CD8-positive, alpha-beta memory T cell (primary cell): Measurements from ENCODE around the gene GPATCH8. TPM values are rescaled to one million over a fixed set of nuclear protein-coding genes. Genes with fewer than 3 reads are reported as not detected.

Experiments
- CTCF ChIA-PET: fragments of 350-600 bp; sonication (Branson Sonifier 250); formaldehyde crosslinking; loops from one replicate; lab custom pipeline; 2021; ENCODE audit warnings: antibody characterized with exemption; lab: Charles Lee
- POLR2A ChIA-PET: fragments of 350-600 bp; sonication (Branson Sonifier 250); formaldehyde crosslinking; loops from one replicate; lab custom pipeline; 2021; ENCODE audit warnings: antibody characterized with exemption; lab: Charles Lee
- DNase-seq, 5 donors: peaks; one replicate each; pipeline versions ENCODE4 v3.0.0 to v3.0.0-alpha.2; 2020 to 2022; ENCODE audit warnings: mixed read lengths in 1 of 5
- H3K27ac ChIP-seq: one replicate; pipeline ENCODE4 v1.7.0; 2013; ENCODE audit warnings: low read depth, mild to moderate bottlenecking, low read length, moderate library complexity
- H3K27me3 ChIP-seq: 2 replicates; pipeline ENCODE4 v1.7.0; 2013; ENCODE audit warnings: low read length, mild to moderate bottlenecking; ENCODE audit not compliant: insufficient read depth, poor library complexity, severe bottlenecking
- H3K36me3 ChIP-seq: 2 replicates; pipeline ENCODE4 v1.7.0; 2013; ENCODE audit warnings: mild to moderate bottlenecking, low read length, moderate library complexity; ENCODE audit not compliant: insufficient read depth
- H3K4me1 ChIP-seq: 2 replicates; pipeline ENCODE4 v1.7.0; 2013; ENCODE audit warnings: mild to moderate bottlenecking, low read length, moderate library complexity; ENCODE audit not compliant: insufficient read depth
- H3K4me3 ChIP-seq: 2 replicates; pipeline ENCODE4 v1.7.0; 2013; ENCODE audit warnings: mild to moderate bottlenecking, low read length
- H3K9me3 ChIP-seq: 2 replicates; pipeline ENCODE4 v1.7.0; 2013; ENCODE audit warnings: mild to moderate bottlenecking, low read length
- H3K27ac Mint-ChIP-seq, 8 donors: one replicate each; pipeline ENCODE4 v1.8.0; 2020 to 2021; ENCODE audit warnings: mixed read lengths in 8 of 8, mild to moderate bottlenecking in 6 of 8, inconsistent platforms in 3 of 8, moderate library complexity in 3 of 8
- H3K27me3 Mint-ChIP-seq, 2 donors: one replicate each; pipeline ENCODE4 v1.8.0; 2020 to 2021; ENCODE audit warnings: mixed read lengths in 2 of 2, mild to moderate bottlenecking in 1 of 2, moderate library complexity in 1 of 2
- H3K36me3 Mint-ChIP-seq, 3 donors: one replicate each; pipeline ENCODE4 v1.8.0; 2020 to 2021; ENCODE audit warnings: mixed read lengths in 3 of 3, inconsistent platforms in 1 of 3, mild to moderate bottlenecking in 1 of 3
- H3K4me1 Mint-ChIP-seq, 3 donors: one replicate each; pipeline ENCODE4 v1.8.0; 2020 to 2021; ENCODE audit warnings: mixed read lengths in 3 of 3, inconsistent platforms in 1 of 3, mild to moderate bottlenecking in 1 of 3
- H3K4me3 Mint-ChIP-seq, 7 donors: one replicate each; pipeline ENCODE4 v1.8.0; 2020 to 2021; ENCODE audit warnings: mixed read lengths in 7 of 7, mild to moderate bottlenecking in 6 of 7, moderate library complexity in 4 of 7, inconsistent platforms in 2 of 7
- H3K9me3 Mint-ChIP-seq, 5 donors: one replicate each; pipeline ENCODE4 v1.8.0; 2020 to 2022; ENCODE audit warnings: mixed read lengths in 5 of 5, mild to moderate bottlenecking in 3 of 5, moderate library complexity in 2 of 5, inconsistent platforms in 1 of 5
- polyA plus RNA-seq: library from polyadenylated mRNA; unstranded; fragments of 300-500 nt; fragmentation: Illumina TruSeq; gene quantifications from one replicate; pipeline ENCODE4 v1.2.3, GENCODE V29; 2021
- total RNA-seq, 2 experiments: library from RNA; stranded (reverse); gene quantifications; one replicate each; pipeline ENCODE4 v1.2.3, GENCODE V29; 2021

Gene GPATCH8
- total and polyA plus RNA-seq, 3 experiments from 2014 or later: 41.6 to 73.3 (median 43.3) TPM

DNA sequence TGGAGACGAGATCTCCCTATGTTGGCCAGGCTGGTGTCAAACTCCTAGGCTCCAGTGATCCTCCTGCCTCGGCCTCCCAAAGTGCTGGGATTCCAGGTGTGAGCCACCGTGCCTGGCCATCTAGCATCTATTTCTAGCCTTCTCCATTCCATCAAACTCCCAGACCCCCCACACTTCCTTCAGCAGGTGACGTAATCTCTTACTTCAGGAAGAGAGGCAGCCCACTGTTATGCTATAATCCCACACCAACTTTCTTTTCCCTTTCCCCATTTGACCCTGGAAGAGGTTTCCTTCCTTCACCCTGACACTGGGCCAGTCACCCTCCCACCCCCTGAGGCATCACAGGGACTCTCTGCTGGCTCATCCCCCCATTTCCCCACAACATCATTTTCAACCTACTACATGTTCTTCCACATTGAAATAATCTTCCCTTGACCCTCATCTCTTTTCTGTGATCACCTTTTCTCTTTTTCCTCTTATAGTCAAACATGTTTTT is 121.3 kb downstream of the GPATCH8 start:
- Mint-ChIP-seq H3K4me3 (no peak overlapping the region), H3K27ac (no peak overlapping the region), H3K9me3 (no peaks in the 10 kb centered on the region), H3K4me1 (peaks cover 9 to 22% (median 15%) of the 10 kb centered on the region in 3 donors), H3K36me3 (no peaks in the 10 kb centered on the region), H3K27me3 (peaks cover 15 to 44% of the 10 kb centered on the region in 2 donors)
- no peaks in the 10 kb centered on the region for H3K36me3 ChIP-seq
- H3K9me3 ChIP-seq: no peaks in the 10 kb centered on the region
- peaks cover 8% of the 10 kb centered on the region for H3K27me3 ChIP-seq
- ChIA-PET POLR2A (no interaction called here), CTCF (interaction anchor here (0.6 kb wide), 1 partner anchor 12 kb away, joined by 3 read pairs; no protein-coding TSS in a partner anchor)
- no peak for DNase-seq
- peaks cover 10% of the 10 kb centered on the region for H3K4me1 ChIP-seq
- no peak overlapping the region for H3K4me3 ChIP-seq
- H3K27ac ChIP-seq: no peak overlapping the region

DNA sequence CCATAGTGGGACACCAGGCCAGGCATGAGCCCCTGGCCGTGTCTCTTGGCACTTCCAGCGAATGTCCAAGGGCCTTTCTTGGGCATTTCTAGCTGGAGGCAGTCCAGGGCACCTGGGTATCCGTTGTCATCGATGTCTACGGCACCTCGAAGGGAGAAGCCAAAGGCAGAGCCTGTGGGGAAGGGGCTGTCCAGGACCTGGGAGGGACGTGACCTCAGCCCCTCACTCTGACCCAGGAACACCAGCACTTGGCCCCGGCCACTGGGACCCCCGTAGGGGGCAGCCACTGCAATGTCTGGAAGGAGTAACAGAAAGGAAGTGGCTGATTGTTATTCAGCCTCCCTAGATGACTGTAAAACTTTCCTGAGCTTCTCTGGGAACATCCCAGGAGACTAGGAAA is 122.4 kb downstream of the GPATCH8 start:
- Mint-ChIP-seq H3K27ac (no peak overlapping the region), H3K4me1 (peaks cover 3 to 14% (median 9%) of the 10 kb centered on the region in 3 donors), H3K27me3 (peaks cover 11 to 45% of the 10 kb centered on the region in 2 donors), H3K9me3 (no peaks in the 10 kb centered on the region), H3K36me3 (no peaks in the 10 kb centered on the region), H3K4me3 (no peak overlapping the region)
- no peak for DNase-seq
- CTCF ChIA-PET: no interaction called here
- Histone ChIP-seq H3K9me3 (no peaks in the 10 kb centered on the region), H3K4me1 (peaks cover 3% of the 10 kb centered on the region), H3K4me3 (no peak overlapping the region), H3K27me3 (peaks cover 3% of the 10 kb centered on the region), H3K36me3 (no peaks in the 10 kb centered on the region), H3K27ac (no peak overlapping the region)
- POLR2A ChIA-PET: no interaction called here

DNA sequence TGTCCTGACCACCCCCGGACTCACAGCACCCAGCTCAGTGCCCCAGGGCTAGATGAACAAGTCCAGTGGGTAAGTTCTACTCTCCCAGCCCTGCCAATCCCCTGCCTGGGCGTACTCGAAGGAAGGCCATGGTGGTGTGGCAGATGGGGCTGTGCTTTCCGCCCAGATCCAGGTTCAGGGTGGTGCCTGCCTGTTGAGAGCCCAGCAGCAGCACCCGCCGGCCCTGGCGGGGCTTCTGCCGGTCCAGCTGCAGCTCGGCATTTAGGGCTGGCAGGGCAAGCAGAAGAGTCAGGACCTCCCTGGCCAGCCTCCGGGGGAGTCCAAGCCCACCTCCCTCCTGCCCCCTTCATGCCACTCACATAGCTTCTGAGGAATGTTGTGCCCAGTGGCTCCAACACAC is 123.3 kb downstream of the GPATCH8 start:
- Mint-ChIP-seq H3K36me3 (no peaks in the 10 kb centered on the region), H3K4me1 (peaks cover 3 to 12% (median 7%) of the 10 kb centered on the region in 3 donors)
- POLR2A ChIA-PET: no interaction called here

DNA sequence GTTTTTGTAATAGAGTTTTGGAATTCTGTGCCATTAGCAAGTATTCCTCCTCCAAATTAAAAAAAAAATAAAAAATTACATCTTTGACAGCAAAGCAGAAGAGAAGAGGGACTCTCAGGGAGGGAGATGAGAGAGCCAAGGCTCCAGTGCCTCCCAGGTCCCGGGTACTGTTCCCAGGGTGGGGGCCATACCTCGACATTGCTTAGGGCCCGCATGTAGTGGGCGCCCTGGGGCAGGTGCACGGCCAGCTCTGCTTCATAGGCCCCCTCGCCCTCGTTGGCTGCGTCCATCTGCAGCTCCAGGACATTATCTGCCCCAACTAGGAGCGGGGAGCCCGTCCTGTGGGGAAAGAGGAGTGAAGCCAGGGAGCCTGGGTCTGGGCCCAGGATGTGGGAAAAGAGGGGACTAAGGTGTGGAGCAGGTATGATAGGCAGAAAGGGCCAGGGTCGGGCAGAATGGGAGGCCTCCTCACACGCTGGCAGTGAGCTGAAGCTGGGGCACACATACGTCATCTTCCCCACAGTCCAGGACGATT is 125.0 kb downstream of the GPATCH8 start:
- no peaks in the 10 kb centered on the region for H3K27me3 ChIP-seq
- H3K36me3 ChIP-seq: no peaks in the 10 kb centered on the region
- ChIA-PET POLR2A (no interaction called here), CTCF (no interaction called here)
- DNase-seq: no peak
- H3K4me3 ChIP-seq: no peak overlapping the region
- H3K27ac Mint-ChIP-seq: no peak overlapping the region
- no peaks in the 10 kb centered on the region for H3K36me3 Mint-ChIP-seq
- H3K9me3 Mint-ChIP-seq: no peaks in the 10 kb centered on the region
- no peak overlapping the region for H3K4me3 Mint-ChIP-seq
- no peaks in the 10 kb centered on the region for H3K9me3 ChIP-seq
- no peak overlapping the region for H3K27ac ChIP-seq
- peaks cover 0 to 4% (median 0%) of the 10 kb centered on the region in 3 donors for H3K4me1 Mint-ChIP-seq
- H3K4me1 ChIP-seq: no peaks in the 10 kb centered on the region
- peaks cover 6 to 37% of the 10 kb centered on the region in 2 donors for H3K27me3 Mint-ChIP-seq

More for the DNA sequence above, 123.3 kb downstream of the GPATCH8 start:
- Mint-ChIP-seq H3K4me3 (no peak overlapping the region), H3K27ac (no peak overlapping the region), H3K9me3 (no peaks in the 10 kb centered on the region), H3K27me3 (peaks cover 12 to 44% of the 10 kb centered on the region in 2 donors)
- H3K4me1 ChIP-seq: no peaks in the 10 kb centered on the region
- no peak for DNase-seq
- H3K27me3 ChIP-seq: no peaks in the 10 kb centered on the region
- CTCF ChIA-PET: no interaction called here
- no peak overlapping the region for H3K4me3 ChIP-seq
- H3K27ac ChIP-seq: no peak overlapping the region
- no peaks in the 10 kb centered on the region for H3K36me3 ChIP-seq
- no peaks in the 10 kb centered on the region for H3K9me3 ChIP-seq

DNA sequence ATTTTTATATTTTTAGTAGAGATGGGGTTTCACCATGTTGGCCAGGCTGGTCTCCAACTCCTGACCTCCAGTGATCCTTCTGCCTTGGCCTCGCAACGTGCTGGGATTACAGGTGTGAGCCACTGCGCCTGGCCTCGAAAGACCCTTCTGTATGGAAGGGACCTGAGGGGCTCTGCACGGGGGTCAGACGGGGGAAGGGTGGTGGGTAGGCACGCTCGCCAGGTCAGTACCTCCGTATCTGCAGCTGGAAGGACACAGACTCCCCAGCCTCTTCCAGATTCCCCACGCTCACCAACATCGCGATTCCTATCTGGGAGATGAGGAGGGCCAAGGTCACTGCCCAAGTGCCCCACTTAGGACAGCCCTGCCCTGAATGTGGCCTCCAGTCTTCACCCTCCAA is 126.4 kb downstream of the GPATCH8 start:
- H3K4me1 ChIP-seq: no peaks in the 10 kb centered on the region

DNA sequence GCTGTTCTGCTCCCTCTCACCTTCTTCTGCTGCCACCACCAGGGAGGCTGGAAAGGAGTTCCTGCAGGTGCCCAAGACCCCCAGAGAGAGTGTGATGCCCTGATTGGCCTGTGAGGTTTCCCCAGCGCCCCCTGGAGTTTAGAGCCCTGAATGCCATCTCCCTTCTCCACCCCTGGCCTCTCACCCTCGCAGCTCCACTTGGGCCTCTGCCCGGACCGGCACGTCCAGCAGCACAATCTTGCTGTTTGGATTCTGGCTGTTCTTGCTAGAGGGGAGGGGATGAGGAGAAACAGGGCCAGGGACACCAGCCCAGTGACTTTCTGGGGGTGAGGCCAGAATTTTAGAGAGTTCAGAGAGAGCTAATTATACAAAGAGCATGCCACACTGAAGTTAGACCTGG is 127.1 kb downstream of the GPATCH8 start:
- no peak overlapping the region for H3K27ac Mint-ChIP-seq
- ChIA-PET POLR2A (no interaction called here), CTCF (no interaction called here)
- peaks cover 0 to 4% (median 0%) of the 10 kb centered on the region in 3 donors for H3K4me1 Mint-ChIP-seq
- Histone ChIP-seq H3K36me3 (no peaks in the 10 kb centered on the region), H3K27ac (no peak overlapping the region), H3K27me3 (no peaks in the 10 kb centered on the region), H3K9me3 (no peaks in the 10 kb centered on the region), H3K4me3 (no peak overlapping the region), H3K4me1 (no peaks in the 10 kb centered on the region)
- DNase-seq: no peak
- no peak overlapping the region for H3K4me3 Mint-ChIP-seq
- H3K9me3 Mint-ChIP-seq: no peaks in the 10 kb centered on the region
- no peaks in the 10 kb centered on the region for H3K36me3 Mint-ChIP-seq
- H3K27me3 Mint-ChIP-seq: peaks cover 6 to 35% of the 10 kb centered on the region in 2 donors

More for the DNA sequence above, 126.4 kb downstream of the GPATCH8 start:
- DNase-seq: no peak
- Histone ChIP-seq H3K27me3 (no peaks in the 10 kb centered on the region), H3K9me3 (no peaks in the 10 kb centered on the region), H3K27ac (no peak overlapping the region), H3K4me3 (no peak overlapping the region), H3K36me3 (no peaks in the 10 kb centered on the region)
- POLR2A ChIA-PET: no interaction called here
- H3K4me3 Mint-ChIP-seq: no peak overlapping the region
- H3K36me3 Mint-ChIP-seq: no peaks in the 10 kb centered on the region
- H3K27me3 Mint-ChIP-seq: peaks cover 6 to 32% of the 10 kb centered on the region in 2 donors
- no peaks in the 10 kb centered on the region for H3K9me3 Mint-ChIP-seq
- peaks cover 0 to 4% (median 0%) of the 10 kb centered on the region in 3 donors for H3K4me1 Mint-ChIP-seq
- no peak overlapping the region for H3K27ac Mint-ChIP-seq
- CTCF ChIA-PET: interaction anchor here (0.7 kb wide), 1 partner anchor 155 kb away, joined by 3 read pairs; no protein-coding TSS in a partner anchor

DNA sequence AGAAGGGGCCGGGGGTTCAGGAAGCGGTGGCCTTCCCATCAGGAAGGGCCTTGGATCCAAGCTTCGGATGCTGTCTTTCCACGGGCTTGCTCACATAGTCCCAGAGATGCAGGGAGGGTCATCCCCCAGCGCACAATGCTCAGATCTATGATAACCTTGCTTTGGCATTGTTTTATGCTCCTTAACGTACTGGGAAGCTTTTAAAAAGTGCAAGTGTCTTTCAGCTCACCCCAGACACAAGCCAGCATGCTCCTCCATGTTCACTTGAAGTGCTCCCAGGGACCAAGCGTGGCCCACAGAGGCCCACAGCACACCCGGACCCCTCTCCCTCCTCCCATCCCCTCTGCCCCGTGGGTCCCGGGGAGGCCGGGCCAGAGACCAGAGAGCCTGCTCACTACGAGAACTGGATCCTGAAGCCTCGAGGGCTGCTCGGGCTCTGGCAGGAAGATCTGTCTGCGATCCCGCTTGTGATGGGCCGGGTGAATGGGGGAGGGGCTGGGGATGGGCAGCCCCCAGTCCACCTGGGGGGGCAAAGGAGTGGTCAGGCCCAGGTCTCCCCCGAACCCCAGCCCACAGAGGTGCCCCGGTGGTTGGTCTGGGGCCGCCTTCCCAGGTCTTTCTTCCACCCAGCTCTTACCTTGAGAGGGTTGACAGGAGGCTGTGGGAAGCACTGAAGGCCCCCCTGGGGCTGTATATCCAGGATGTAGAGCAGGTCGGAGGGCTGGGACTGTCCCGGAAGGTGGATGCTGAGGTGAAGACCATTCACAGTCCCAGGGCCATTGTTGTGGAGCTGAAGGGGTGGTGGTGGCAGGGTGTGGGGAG is 127.8 kb downstream of the GPATCH8 start:
- no peaks in the 10 kb centered on the region for H3K36me3 Mint-ChIP-seq
- peaks cover 6 to 35% of the 10 kb centered on the region in 2 donors for H3K27me3 Mint-ChIP-seq
- no peak overlapping the region for H3K4me3 Mint-ChIP-seq
- Histone ChIP-seq H3K27ac (no peak overlapping the region), H3K4me3 (no peak overlapping the region), H3K9me3 (no peaks in the 10 kb centered on the region), H3K4me1 (no peaks in the 10 kb centered on the region), H3K36me3 (no peaks in the 10 kb centered on the region), H3K27me3 (no peaks in the 10 kb centered on the region)
- ChIA-PET POLR2A (no interaction called here), CTCF (no interaction called here)
- DNase-seq: no peak
- peaks cover 0 to 4% (median 0%) of the 10 kb centered on the region in 3 donors for H3K4me1 Mint-ChIP-seq
- H3K9me3 Mint-ChIP-seq: no peaks in the 10 kb centered on the region
- H3K27ac Mint-ChIP-seq: no peak overlapping the region
